H9 (cell line): Measurements from ENCODE around the gene ZNRF3. TPM values are rescaled to one million over a fixed set of nuclear protein-coding genes. Genes with fewer than 3 reads are reported as not detected.

Experiments used
- DNase-seq: peaks from one replicate; pipeline ENCODE4 v3.0.0-alpha.2; 2017
- H2AFZ ChIP-seq: one replicate; pipeline ENCODE4 v1.6.1; 2013; ENCODE audit warnings: mild to moderate bottlenecking, low read length, control low read depth, moderate library complexity
- H2AK5ac ChIP-seq: 2 replicates; pipeline ENCODE4 v1.6.1; 2013; ENCODE audit warnings: low read length, control low read depth, mixed read lengths; ENCODE audit not compliant: insufficient read length
- H2BK120ac ChIP-seq: one replicate; pipeline ENCODE4 v1.6.1; 2013; ENCODE audit warnings: low read depth, mild to moderate bottlenecking, low read length, control low read depth, inconsistent platforms; ENCODE audit not compliant: poor library complexity, severe bottlenecking
- H2BK12ac ChIP-seq: 2 replicates; pipeline ENCODE4 v1.6.1; 2013; ENCODE audit warnings: low read length, control low read depth, mixed read lengths, low read depth; ENCODE audit not compliant: insufficient read length
- H2BK15ac ChIP-seq: 2 replicates; pipeline ENCODE4 v1.6.1; 2013; ENCODE audit warnings: low read depth, low read length, control low read depth
- H2BK20ac ChIP-seq: one replicate; pipeline ENCODE4 v1.6.1; 2013; ENCODE audit warnings: low read depth, mild to moderate bottlenecking, low read length, control low read depth, inconsistent platforms; ENCODE audit not compliant: poor library complexity, severe bottlenecking
- H2BK5ac ChIP-seq: 2 replicates; pipeline ENCODE4 v1.6.1; 2013; ENCODE audit warnings: low read length, control low read depth, mixed read lengths; ENCODE audit not compliant: insufficient read length
- H3K14ac ChIP-seq: 2 replicates; pipeline ENCODE4 v1.6.1; 2013; ENCODE audit warnings: low read length, control low read depth; ENCODE audit not compliant: insufficient read depth
- H3K18ac ChIP-seq: 2 replicates; pipeline ENCODE4 v1.6.1; 2013; ENCODE audit warnings: low read depth, mild to moderate bottlenecking, mixed read lengths, low read length, control low read depth; ENCODE audit not compliant: insufficient read length
- H3K23ac ChIP-seq: 2 replicates; pipeline ENCODE4 v1.6.1; 2013; ENCODE audit warnings: low read length, control low read depth, mixed read lengths, low read depth; ENCODE audit not compliant: insufficient read length
- H3K23me2 ChIP-seq: 2 replicates; pipeline ENCODE4 v1.6.1; 2013; ENCODE audit warnings: low read depth, mild to moderate bottlenecking, mixed read lengths, low read length, control low read depth; ENCODE audit not compliant: insufficient read length, poor library complexity, severe bottlenecking
- H3K27ac ChIP-seq: 2 replicates; pipeline ENCODE4 v1.5.1; 2013; ENCODE audit warnings: low read length, control low read depth, mixed read lengths, low read depth; ENCODE audit not compliant: insufficient read length
- H3K27me3 ChIP-seq: 2 replicates; pipeline ENCODE4 v1.6.1; 2013; ENCODE audit warnings: low read length, control low read depth, inconsistent platforms; ENCODE audit not compliant: insufficient read depth
- H3K4ac ChIP-seq: 2 replicates; pipeline ENCODE4 v1.6.1; 2013; ENCODE audit warnings: low read depth, mild to moderate bottlenecking, control low read depth, inconsistent platforms, low read length, moderate library complexity
- H3K4me1 ChIP-seq: 2 replicates; pipeline ENCODE4 v1.6.1; 2013; ENCODE audit warnings: low read length, control low read depth, inconsistent platforms; ENCODE audit not compliant: insufficient read depth
- H3K4me2 ChIP-seq: 2 replicates; pipeline ENCODE4 v1.6.1; 2013; ENCODE audit warnings: low read length, control low read depth, mixed read lengths; ENCODE audit not compliant: insufficient read length, insufficient read depth
- H3K56ac ChIP-seq: 2 replicates; pipeline ENCODE4 v1.6.1; 2013; ENCODE audit warnings: low read depth, mild to moderate bottlenecking, mixed read lengths, low read length, control low read depth; ENCODE audit not compliant: insufficient read length
- H3K79me1 ChIP-seq: 2 replicates; pipeline ENCODE4 v1.6.1; 2013; ENCODE audit warnings: low read depth, mild to moderate bottlenecking, moderate library complexity, low read length, control low read depth, inconsistent platforms; ENCODE audit not compliant: insufficient read depth, poor library complexity, severe bottlenecking
- H3K79me2 ChIP-seq: 2 replicates; pipeline ENCODE4 v1.6.1; 2013; ENCODE audit warnings: low read length, control low read depth, inconsistent platforms; ENCODE audit not compliant: insufficient read depth
- H3K9ac ChIP-seq: 2 replicates; pipeline ENCODE4 v1.6.1; 2013; ENCODE audit warnings: low read length, control low read depth, mixed read lengths; ENCODE audit not compliant: insufficient read length; ENCODE audit errors: extremely low read depth
- H3K9me3 ChIP-seq: one replicate; pipeline ENCODE4 v1.6.1; 2013; ENCODE audit warnings: low read depth, low read length, inconsistent platforms; ENCODE audit not compliant: control insufficient read depth
- H3T11ph ChIP-seq: one replicate; pipeline ENCODE4 v1.6.1; 2013; ENCODE audit warnings: mild to moderate bottlenecking, low read length, control low read depth, inconsistent platforms
- H4K20me1 ChIP-seq: one replicate; pipeline ENCODE4 v1.6.1; 2013; ENCODE audit not compliant: control insufficient read depth, insufficient read length, insufficient read depth
- H4K5ac ChIP-seq: 2 replicates; pipeline ENCODE4 v1.6.1; 2013; ENCODE audit warnings: low read depth, mild to moderate bottlenecking, mixed read lengths, low read length, control low read depth; ENCODE audit not compliant: insufficient read length
- H4K8ac ChIP-seq: replicated peaks from 2 replicates; pipeline ENCODE4 v1.6.1; 2013; ENCODE audit warnings: low read length, control low read depth, mixed read lengths, low read depth; ENCODE audit not compliant: insufficient read length
- H4K91ac ChIP-seq: 2 replicates; pipeline ENCODE4 v1.6.1; 2013; ENCODE audit warnings: low read depth, mild to moderate bottlenecking, moderate library complexity, mixed read lengths, low read length, control low read depth; ENCODE audit not compliant: insufficient read length
- H3K27ac Mint-ChIP-seq, 3 experiments: 2 replicates in 2 of 3; 3 replicates in 1 of 3; pipeline ENCODE4 v1.8.0; 2020 to 2021; ENCODE audit warnings: mixed read lengths in 3 of 3, mild to moderate bottlenecking in 1 of 3, moderate library complexity in 1 of 3
- H3K27me3 Mint-ChIP-seq: 2 replicates; pipeline ENCODE4 v1.8.0; 2021; ENCODE audit warnings: low read depth, mild to moderate bottlenecking, moderate library complexity, mixed read lengths
- H3K36me3 Mint-ChIP-seq, 3 experiments: 2 replicates in 2 of 3; 3 replicates in 1 of 3; pipeline ENCODE4 v1.8.0; 2020 to 2021; ENCODE audit warnings: low read depth in 3 of 3, mixed read lengths in 3 of 3; ENCODE audit not compliant: insufficient read depth in 1 of 3
- H3K4me1 Mint-ChIP-seq, 2 experiments: 2 replicates each; pipeline ENCODE4 v1.8.0; 2020; ENCODE audit warnings: mixed read lengths in 2 of 2
- H3K4me3 Mint-ChIP-seq, 2 experiments: 2 replicates in 1 of 2; 3 replicates in 1 of 2; pipeline ENCODE4 v1.8.0; 2020 to 2021; ENCODE audit warnings: mild to moderate bottlenecking in 2 of 2, mixed read lengths in 2 of 2, moderate library complexity in 1 of 2
- H3K9me3 Mint-ChIP-seq, 2 experiments: 2 replicates in 1 of 2; 3 replicates in 1 of 2; pipeline ENCODE4 v1.8.0; 2020; ENCODE audit warnings: mild to moderate bottlenecking in 2 of 2, mixed read lengths in 2 of 2, moderate library complexity in 1 of 2
- CTCF ChIP-seq: fragments of 200-600 bp; sonication (generic); conservative IDR thresholded peaks from 3 replicates; pipeline ENCODE4 v1.8.0; 2021; ENCODE audit warnings: antibody characterized with exemption, mild to moderate bottlenecking
- WGBS: extraction: QIAGEN DNeasy Blood & Tissue Kit; methylation state at CpG from one replicate; pipeline ENCODE4 v1.1.7; 2013; ENCODE audit warnings: missing lambda C conversion rate, low lambda C conversion rate, mixed read lengths; ENCODE audit not compliant: insufficient read length; ENCODE audit errors: extremely low coverage; 5-methylcytosine and 5-hydroxymethylcytosine counted together
- total RNA-seq: library from RNA; stranded (reverse); gene quantifications from 2 replicates; pipeline ENCODE4 v1.2.1, GENCODE V29; 2021

Gene ZNRF3
- total RNA-seq, 1 experiment from 2014 or later = 20.6 TPM

- Histone ChIP-seq H4K20me1 (no peaks in the 10 kb centered on the region), H3K23me2 (no peaks in the 10 kb centered on the region), H2BK20ac (no peak overlapping the region), H3T11ph (no peak overlapping the region), H3K27me3 (no peaks in the 10 kb centered on the region), H3K9me3 (no peaks in the 10 kb centered on the region), H3K4me2 (no peak overlapping the region), H4K91ac (no peak overlapping the region), H2BK5ac (no peak overlapping the region), H2AFZ (no peak overlapping the region), H2AK5ac (no peak overlapping the region), H3K79me2 (peaks cover 10% of the 10 kb centered on the region; the same call in 1 of the 2 replicates), H3K56ac (no peak overlapping the region), H2BK12ac (no peak overlapping the region), H3K9ac (no peak overlapping the region), H3K18ac (no peak overlapping the region), H3K14ac (no peak overlapping the region), H3K27ac (no peak overlapping the region), H4K5ac (no peak overlapping the region), H2BK120ac (no peak overlapping the region), H3K23ac (no peak overlapping the region), H4K8ac (no peak overlapping the region), H3K4me1 (peaks cover 7% of the 10 kb centered on the region), H2BK15ac (no peak overlapping the region), H3K4ac (no peak overlapping the region), H3K79me1 (no peaks in the 10 kb centered on the region)
- peaks cover 21% of the 10 kb centered on the region in 2 experiments for H3K4me1 Mint-ChIP-seq
- no peak for DNase-seq
- no peaks in the 10 kb centered on the region for H3K27me3 Mint-ChIP-seq
- H3K9me3 Mint-ChIP-seq = no peaks in the 10 kb centered on the region
- H3K27ac Mint-ChIP-seq = peak overlapping the region in 2 of 3 experiments; percentile 76; a peak in 6 of 7 replicates
- WGBS = no CpG with 5 or more reads among the region's 2 CpGs
- no peak overlapping the region; a peak in 1 of 5 replicates for H3K4me3 Mint-ChIP-seq
- peaks cover 0 to 4% (median 2%) of the 10 kb centered on the region in 3 experiments; a peak in 3 of 7 replicates for H3K36me3 Mint-ChIP-seq
- TF ChIP-seq CTCF = no peak
Observed at GRCh38 chr22:28969401-28970168, 86.2 kb downstream of the ZNRF3 start.
